Keratinocyte (primary cell): Measurements from ENCODE around the gene TRPM2. TPM values are rescaled to one million over a fixed set of nuclear protein-coding genes. Genes with fewer than 3 reads are reported as not detected.

Experiments
- DNase-seq: peaks from one replicate; pipeline ENCODE4 v3.0.0-alpha.2; 2011; ENCODE audit warnings: low read depth, missing footprints, low spot score
- FAIRE-seq: peaks from 2 replicates; lab custom pipeline; 2011; peaks lifted over from hg19 to GRCh38; lab: Jason Lieb, UNC
- H2AFZ ChIP-seq: 2 replicates; pipeline ENCODE4 v1.6.0; 2012; ENCODE audit warnings: low read length, control low read depth, inconsistent platforms; ENCODE audit not compliant: control insufficient read depth
- H3K27ac ChIP-seq: 2 replicates; pipeline ENCODE4 v1.5.1; 2011; ENCODE audit warnings: low read length; ENCODE audit not compliant: control insufficient read depth, insufficient read depth
- H3K27me3 ChIP-seq: 3 replicates; pipeline ENCODE4 v1.6.0; 2011; ENCODE audit warnings: low read length; ENCODE audit not compliant: control insufficient read depth, insufficient read depth; ENCODE audit errors: extremely low read depth
- H3K36me3 ChIP-seq, 2 experiments: 2 replicates in 1 of 2; 3 replicates in 1 of 2; pipeline ENCODE4 v1.5.1; 2011; ENCODE audit warnings: low read length in 2 of 2, mild to moderate bottlenecking in 1 of 2; ENCODE audit not compliant: control insufficient read depth in 2 of 2, insufficient read depth in 2 of 2; ENCODE audit errors: extremely low read depth in 1 of 2
- H3K4me1 ChIP-seq: 3 replicates; pipeline ENCODE4 v1.5.1; 2011; ENCODE audit warnings: low read length; ENCODE audit not compliant: control insufficient read depth, insufficient read depth; ENCODE audit errors: extremely low read depth
- H3K4me2 ChIP-seq: 3 replicates; pipeline ENCODE4 v1.6.0; 2011; ENCODE audit warnings: low read depth, low read length; ENCODE audit not compliant: control insufficient read depth, insufficient read depth; ENCODE audit errors: extremely low read depth
- H3K4me3 ChIP-seq, 3 experiments: fragments of 200-600 bp in 1 of 3; sonication (generic) in 1 of 3; 2 replicates in 2 of 3; 3 replicates in 1 of 3; pipeline ENCODE4 v1.5.1; 2011 to 2016; ENCODE audit warnings: low read length in 3 of 3, mild to moderate bottlenecking in 3 of 3, control low read depth in 2 of 3, inconsistent platforms in 1 of 3, low read depth in 1 of 3, mixed read lengths in 1 of 3, mixed run types in 1 of 3, moderate library complexity in 1 of 3; ENCODE audit not compliant: control insufficient read depth in 2 of 3, insufficient read depth in 2 of 3; ENCODE audit errors: extremely low read depth in 1 of 3
- H3K79me2 ChIP-seq: 2 replicates; pipeline ENCODE4 v1.6.0; 2012; ENCODE audit warnings: low read length; ENCODE audit not compliant: control insufficient read depth, insufficient read depth
- H3K9ac ChIP-seq: 3 replicates; pipeline ENCODE4 v1.6.0; 2011; ENCODE audit warnings: low read length; ENCODE audit not compliant: control insufficient read depth, insufficient read depth; ENCODE audit errors: extremely low read depth
- H3K9me1 ChIP-seq: 3 replicates; pipeline ENCODE4 v1.6.0; 2011; ENCODE audit warnings: low read length; ENCODE audit not compliant: control insufficient read depth, insufficient read depth; ENCODE audit errors: extremely low read depth
- H3K9me3 ChIP-seq: 2 replicates; pipeline ENCODE4 v1.5.1; 2012; ENCODE audit warnings: low read depth, low read length; ENCODE audit not compliant: control insufficient read depth
- H4K20me1 ChIP-seq: 3 replicates; pipeline ENCODE4 v1.6.0; 2011; ENCODE audit warnings: low read length; ENCODE audit not compliant: control insufficient read depth, insufficient read depth; ENCODE audit errors: extremely low read depth
- EZH2 ChIP-seq: IDR thresholded peaks from one replicate; pipeline ENCODE4 v1.6.1; 2012; ENCODE audit warnings: inconsistent platforms, mild to moderate bottlenecking, low read length, moderate library complexity
- dilution Hi-C: fragments of 300-500 bp; cut with MboI; formaldehyde crosslinking; loops from one replicate; pipeline ENCODE4 v1.7.0; 2020; ENCODE audit warnings: low sequenced_read_pairs; ENCODE audit not compliant: extremely low pct_ligation_motif_present
- polyA plus RNA-seq, 5 experiments: library from polyadenylated mRNA; depleted of rRNA in 3 of 5; stranded (reverse) in 3 of 5; stranded (forward) in 1 of 5; unstranded in 1 of 5; fragments of >200 nt; gene quantifications; 1 replicate in 1 of 5; 2 replicates in 3 of 5; 3 replicates in 1 of 5; pipeline versions ENCODE4 v1.2.1 to v1.2.3, GENCODE V29; 2011 to 2012; ENCODE audit warnings: missing spikeins in 2 of 5, low read depth in 1 of 5, low replicate concordance in 1 of 5
- TF ChIP-seq, protein P1 (sequence below), 3 experiments: IDR thresholded peaks in 1 of 3; conservative IDR thresholded peaks in 1 of 3; optimal IDR thresholded peaks in 1 of 3; 2 replicates in 2 of 3; 3 replicates in 1 of 3; pipeline versions ENCODE3 to v1.5.1; 2011; ENCODE audit warnings: low read length in 3 of 3, mild to moderate bottlenecking in 3 of 3, moderate library complexity in 2 of 3, control low read depth in 1 of 3, inconsistent platforms in 1 of 3; ENCODE audit not compliant: insufficient read depth in 2 of 3; ENCODE audit errors: extremely low read depth in 1 of 3

TRPM2 gene
- polyA plus RNA-seq, 1 donor (not counting 4 experiments of a cell fraction or from before 2014, with no cell fraction given): 0.31 TPM

DNA sequence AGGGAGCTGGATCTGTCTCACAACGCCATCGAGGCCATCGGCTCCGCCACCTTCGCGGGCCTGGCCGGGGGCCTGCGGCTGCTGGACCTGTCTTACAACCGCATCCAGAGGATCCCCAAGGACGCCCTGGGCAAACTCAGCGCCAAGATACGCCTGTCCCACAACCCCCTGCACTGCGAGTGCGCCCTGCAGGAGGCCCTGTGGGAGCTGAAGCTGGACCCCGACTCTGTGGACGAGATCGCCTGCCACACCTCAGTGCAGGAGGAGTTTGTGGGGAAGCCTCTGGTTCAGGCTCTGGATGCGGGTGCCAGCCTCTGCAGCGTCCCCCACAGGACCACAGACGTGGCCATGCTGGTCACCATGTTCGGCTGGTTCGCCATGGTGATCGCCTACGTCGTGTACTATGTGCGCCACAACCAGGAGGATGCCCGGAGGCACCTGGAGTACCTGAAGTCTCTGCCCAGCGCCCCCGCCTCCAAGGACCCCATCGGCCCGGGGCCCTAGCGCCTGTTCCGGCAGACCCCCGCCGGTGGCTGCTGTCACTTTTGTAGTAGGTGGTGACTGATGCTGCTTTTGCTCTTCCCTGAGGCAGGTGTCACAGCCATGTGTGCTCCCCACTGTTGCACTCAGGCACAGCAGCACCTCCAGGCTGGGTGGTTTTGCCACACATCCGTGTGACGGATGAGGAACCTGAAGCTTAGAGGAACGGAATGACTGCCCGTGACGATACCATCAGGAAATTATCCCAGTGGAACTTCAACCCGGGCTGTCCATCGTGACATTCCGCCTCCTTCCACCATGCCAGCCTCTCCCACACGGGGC, 103.7 kb downstream of the TRPM2 start:
- Histone ChIP-seq H3K27ac (no peak overlapping the region), H3K9me1 (no peaks in the 10 kb centered on the region), H3K27me3 (peaks cover 2% of the 10 kb centered on the region), H3K4me1 (no peaks in the 10 kb centered on the region), H3K79me2 (no peaks in the 10 kb centered on the region), H3K9me3 (no peaks in the 10 kb centered on the region), H3K9ac (no peak overlapping the region), H3K4me3 (no peak overlapping the region), H3K36me3 (no peaks in the 10 kb centered on the region), H4K20me1 (no peaks in the 10 kb centered on the region), H3K4me2 (no peak overlapping the region), H2AFZ (no peak overlapping the region)
- TF ChIP-seq EZH2: no peak
- TF ChIP-seq, protein P1, sequence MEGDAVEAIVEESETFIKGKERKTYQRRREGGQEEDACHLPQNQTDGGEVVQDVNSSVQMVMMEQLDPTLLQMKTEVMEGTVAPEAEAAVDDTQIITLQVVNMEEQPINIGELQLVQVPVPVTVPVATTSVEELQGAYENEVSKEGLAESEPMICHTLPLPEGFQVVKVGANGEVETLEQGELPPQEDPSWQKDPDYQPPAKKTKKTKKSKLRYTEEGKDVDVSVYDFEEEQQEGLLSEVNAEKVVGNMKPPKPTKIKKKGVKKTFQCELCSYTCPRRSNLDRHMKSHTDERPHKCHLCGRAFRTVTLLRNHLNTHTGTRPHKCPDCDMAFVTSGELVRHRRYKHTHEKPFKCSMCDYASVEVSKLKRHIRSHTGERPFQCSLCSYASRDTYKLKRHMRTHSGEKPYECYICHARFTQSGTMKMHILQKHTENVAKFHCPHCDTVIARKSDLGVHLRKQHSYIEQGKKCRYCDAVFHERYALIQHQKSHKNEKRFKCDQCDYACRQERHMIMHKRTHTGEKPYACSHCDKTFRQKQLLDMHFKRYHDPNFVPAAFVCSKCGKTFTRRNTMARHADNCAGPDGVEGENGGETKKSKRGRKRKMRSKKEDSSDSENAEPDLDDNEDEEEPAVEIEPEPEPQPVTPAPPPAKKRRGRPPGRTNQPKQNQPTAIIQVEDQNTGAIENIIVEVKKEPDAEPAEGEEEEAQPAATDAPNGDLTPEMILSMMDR (optimal IDR thresholded peaks at IDR 0.05 in 1 of 3, IDR thresholded peaks at IDR 0.05 in 1 of 3, conservative IDR thresholded peaks at IDR 0.05 in 1 of 3; ENCODE audit: extremely low read depth in 1 of 3, insufficient read depth in 2 of 3, low read length in 3 of 3): no peak
- dilution Hi-C loops: no loop called here
- DNase-seq: no peak
- FAIRE-seq: no peak

DNA sequence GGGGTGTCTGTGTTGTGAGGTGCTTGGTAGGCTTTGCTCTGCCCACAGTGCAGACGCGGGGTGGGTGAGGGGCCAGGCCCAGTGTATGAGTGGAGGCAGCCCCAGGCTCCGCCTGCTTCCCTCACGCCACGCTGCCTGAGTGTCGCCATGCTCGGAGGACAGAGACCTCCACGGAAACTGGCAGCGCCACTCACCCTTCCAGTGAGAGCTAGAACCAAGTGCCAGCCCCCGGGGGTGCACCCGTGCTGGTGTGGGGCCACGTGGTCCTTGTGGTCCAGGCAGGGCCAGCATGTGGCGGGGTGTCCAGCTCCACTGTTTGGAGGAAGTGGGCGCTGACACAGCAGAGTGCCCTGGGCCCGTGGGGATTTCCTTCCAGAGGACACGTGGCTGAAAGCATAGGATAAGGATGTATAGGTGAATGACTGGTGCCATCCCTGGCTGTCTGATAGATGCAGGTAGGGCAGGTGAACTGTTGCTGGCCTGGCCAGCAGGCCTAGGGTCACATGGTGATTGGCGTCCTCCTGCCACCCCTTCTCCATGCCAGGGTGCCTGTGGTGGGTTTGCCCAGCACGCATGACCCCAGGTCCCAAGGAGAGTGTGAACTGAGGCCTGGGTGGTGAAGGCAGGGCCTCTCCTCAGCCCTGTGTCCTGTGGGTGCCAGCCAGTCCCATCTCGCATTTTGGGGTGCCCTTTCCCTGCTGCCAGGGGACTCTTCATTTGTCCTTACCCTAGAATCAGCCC, 105.7 kb downstream of the TRPM2 start:
- Histone ChIP-seq H3K9me3 (no peaks in the 10 kb centered on the region), H3K9me1 (no peaks in the 10 kb centered on the region), H3K9ac (no peak overlapping the region), H3K36me3 (no peaks in the 10 kb centered on the region), H3K79me2 (no peaks in the 10 kb centered on the region), H3K27ac (no peak overlapping the region), H4K20me1 (no peaks in the 10 kb centered on the region), H2AFZ (no peak overlapping the region), H3K27me3 (no peaks in the 10 kb centered on the region), H3K4me2 (no peak overlapping the region), H3K4me1 (no peaks in the 10 kb centered on the region), H3K4me3 (no peak overlapping the region)
- no peak for FAIRE-seq
- DNase-seq: no peak
- TF ChIP-seq EZH2: no peak
- TF ChIP-seq, protein P1 (optimal IDR thresholded peaks at IDR 0.05 in 1 of 3, IDR thresholded peaks at IDR 0.05 in 1 of 3, conservative IDR thresholded peaks at IDR 0.05 in 1 of 3; ENCODE audit: extremely low read depth in 1 of 3, insufficient read depth in 2 of 3, low read length in 3 of 3): no peak
- dilution Hi-C loops: no loop called here
